Fibroblast of lung (primary cell): ENCODE measurements around the gene NODAL.

ENCODE experiments used
- CTCF ChIP-seq, 2 donors: IDR thresholded peaks in 1 of 2; conservative IDR thresholded peaks in 1 of 2; 1 replicate in 1 of 2; 2 replicates in 1 of 2; pipeline ENCODE4 v1.5.1; 2011 to 2012; ENCODE audit warnings: low read length in 2 of 2, control low read depth in 1 of 2, inconsistent platforms in 1 of 2, low read depth in 1 of 2, mild to moderate bottlenecking in 1 of 2
- EZH2 ChIP-seq: IDR thresholded peaks from 2 replicates; pipeline ENCODE4 v1.5.1; 2012; ENCODE audit warnings: low read length, control low read depth, mild to moderate bottlenecking; ENCODE audit errors: missing control alignments

DNA sequence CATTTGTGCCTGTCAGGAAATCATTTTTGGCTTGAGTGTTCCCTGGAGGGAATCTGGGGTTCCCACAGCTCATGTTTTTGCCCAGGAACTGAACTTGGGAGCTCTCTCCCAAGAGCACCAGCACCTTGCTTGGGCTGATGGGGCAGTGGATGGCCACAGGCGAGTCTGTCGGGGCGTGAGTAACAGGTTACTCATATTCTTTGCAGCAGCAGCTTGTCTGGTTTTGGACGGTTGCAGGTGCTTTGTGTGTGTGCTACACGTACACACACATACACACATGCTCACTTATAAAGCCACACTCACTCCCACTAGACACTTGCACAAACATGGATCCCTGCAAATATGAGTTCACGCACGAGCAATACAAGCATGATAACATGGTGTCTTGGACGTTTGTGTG, 34.2 kb upstream of the NODAL start:
- TF ChIP-seq CTCF (conservative IDR thresholded peaks at IDR 0.05 in 1 of 2, IDR thresholded peaks at IDR 0.05 in 1 of 2; ENCODE audit: low read depth in 1 of 2, low read length in 2 of 2) (no peak), EZH2 (no peak)
